Panc1 (cell line): ENCODE results near the gene CCDC127. TPM values are rescaled to one million over a fixed set of nuclear protein-coding genes. Genes with fewer than 3 reads are reported as not detected.
A peak's percentile ranks its signal among the peaks of the same experiment; 100 is the strongest.
"Not testable (repeated sequence)": the region's sequence is repeated elsewhere in the genome, so short reads cannot be mapped to it uniquely, and the experiment has no call there.

Source experiments
- ATAC-seq: fragments of 200-7000 bp; cut with Tn5 transposase; 2 replicates; pipeline ENCODE4 v1.9.1; 2020; ENCODE audit warnings: mild to moderate bottlenecking, moderate library complexity
- Bru-seq: library from RNA; stranded (reverse); fragments of 400-500 nt; gene quantifications from one replicate; lab custom pipeline; 2021; lab: Mats Ljungman, UMichigan
- BruChase-seq, 2 experiments: library from RNA; stranded (reverse); fragments of 400-500 nt; gene quantifications; one replicate each; lab custom pipeline; 2021; lab: Mats Ljungman, UMichigan
- BruUV-seq: library from RNA; stranded (reverse); fragments of 400-500 nt; replicated peaks from 2 replicates; lab custom pipeline; 2021; lab: Mats Ljungman, UMichigan
- CTCF ChIA-PET: fragments of 300-600 bp; sonication (Branson Sonifier 250); formaldehyde crosslinking; loops from one replicate; lab custom pipeline; 2022; ENCODE audit warnings: antibody characterized with exemption; lab: Charles Lee
- POLR2A ChIA-PET: fragments of 300-600 bp; sonication (Branson Sonifier 250); formaldehyde crosslinking; loops from one replicate; lab custom pipeline; 2022; ENCODE audit warnings: antibody characterized with exemption; lab: Charles Lee
- DNase-seq: peaks from one replicate; pipeline ENCODE4 v3.0.0-alpha.2; 2010; ENCODE audit warnings: low read depth, low spot score
- H3K27ac ChIP-seq: 2 replicates; pipeline ENCODE4 v1.5.1; 2011; ENCODE audit warnings: mild to moderate bottlenecking, low read length, inconsistent platforms
- H3K27me3 ChIP-seq: fragments of 200-500 bp; sonication (Bioruptor generic); 2 replicates; pipeline ENCODE4 v1.6.0; 2014; ENCODE audit warnings: low read length, inconsistent platforms; ENCODE audit not compliant: control insufficient read depth, insufficient read depth
- H3K36me3 ChIP-seq: fragments of 200-500 bp; sonication (Bioruptor generic); 2 replicates; pipeline ENCODE4 v1.5.1; 2014; ENCODE audit warnings: inconsistent platforms, mild to moderate bottlenecking, low read length, moderate library complexity; ENCODE audit not compliant: control insufficient read depth, insufficient read depth
- H3K4me1 ChIP-seq: 2 replicates; pipeline ENCODE4 v1.5.1; 2011; ENCODE audit warnings: inconsistent platforms, mild to moderate bottlenecking, low read length, moderate library complexity; ENCODE audit not compliant: control insufficient read depth, insufficient read depth
- H3K4me3 ChIP-seq, 2 experiments: 2 replicates each; pipeline ENCODE4 v1.5.1; 2011 to 2012; ENCODE audit warnings: low read depth in 2 of 2, low read length in 2 of 2, mild to moderate bottlenecking in 2 of 2, inconsistent platforms in 1 of 2, moderate library complexity in 1 of 2
- H3K9me3 ChIP-seq: fragments of 200-500 bp; sonication (Bioruptor generic); 2 replicates; pipeline ENCODE4 v1.5.1; 2014; ENCODE audit warnings: low read depth, mild to moderate bottlenecking, inconsistent platforms, low read length, moderate library complexity; ENCODE audit not compliant: control insufficient read depth, insufficient read depth
- CTCF ChIP-seq: fragments of 450-650 bp; IDR thresholded peaks from 2 replicates; pipeline ENCODE4 v1.5.1; 2017; ENCODE audit warnings: mild to moderate bottlenecking
- POLR2AphosphoS5 ChIP-seq: IDR thresholded peaks from 2 replicates; pipeline ENCODE4 v1.6.1; 2012; ENCODE audit warnings: mild to moderate bottlenecking, low read depth, low read length, moderate library complexity
- SIN3A ChIP-seq: IDR thresholded peaks from 2 replicates; pipeline ENCODE4 v1.6.1; 2012; ENCODE audit warnings: low read depth, mild to moderate bottlenecking, low read length, moderate library complexity, borderline replicate concordance; ENCODE audit not compliant: insufficient read depth
- TCF7L2 ChIP-seq: IDR thresholded peaks from 2 replicates; pipeline ENCODE4 v1.6.1; 2011; ENCODE audit warnings: mild to moderate bottlenecking, low read depth, low read length, inconsistent platforms
- in situ Hi-C: cut with HindIII; loops from 2 replicates; pipeline ENCODE4 v1.10.0; 2016; ENCODE audit warnings: low sequenced_read_pairs, low pct_unique_long_range_greater_than_20kb
- intact Hi-C: fragments of 100-400 bp; cut with micrococcal nuclease; formaldehyde crosslinking; loops from one replicate; pipeline ENCODE4 v1.10.0; 2022; ENCODE audit not compliant: unreplicated experiment
- long read RNA-seq: library from polyadenylated mRNA; unstranded; transcript quantifications from one replicate; pipeline ENCODE4 v2.0.0, GENCODE V29; 2021; ENCODE audit not compliant: unreplicated experiment
- polyA plus RNA-seq: library from polyadenylated mRNA; unstranded; fragments of >200 nt; gene quantifications from one replicate; pipeline ENCODE4 v1.2.1, GENCODE V29; 2012; ENCODE audit warnings: missing spikeins; ENCODE audit not compliant: insufficient read length
- total RNA-seq: library from RNA; stranded (reverse); gene quantifications from one replicate; pipeline ENCODE4 v1.2.1, GENCODE V29; 2021; ENCODE audit not compliant: unreplicated experiment
- TF ChIP-seq, protein P1 (sequence below), 2 experiments: IDR thresholded peaks; 2 replicates each; pipeline ENCODE4 v1.6.1; 2011 to 2012; ENCODE audit warnings: low read depth in 2 of 2, control low read depth in 1 of 2, low read length in 1 of 2, mild to moderate bottlenecking in 1 of 2, moderate library complexity in 1 of 2; ENCODE audit not compliant: insufficient read depth in 1 of 2

CCDC127 gene, protein sequence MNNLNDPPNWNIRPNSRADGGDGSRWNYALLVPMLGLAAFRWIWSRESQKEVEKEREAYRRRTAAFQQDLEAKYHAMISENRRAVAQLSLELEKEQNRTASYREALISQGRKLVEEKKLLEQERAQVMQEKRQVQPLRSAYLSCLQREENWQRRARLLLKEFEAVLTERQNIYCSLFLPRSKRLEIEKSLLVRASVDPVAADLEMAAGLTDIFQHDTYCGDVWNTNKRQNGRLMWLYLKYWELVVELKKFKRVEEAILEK
- 8.1 TPM for total RNA-seq
- polyA plus RNA-seq = 5.5 TPM
- Bru-seq, nascent RNA = percentile 70 among the genes with signal in this experiment
- BruChase-seq, experiment 1, labeled RNA remaining after a 2-hour chase = percentile 90 among the genes with signal in this experiment
- percentile 81 among the genes with signal in this experiment for BruChase-seq, experiment 2, labeled RNA remaining after a 6-hour chase
- long read RNA-seq, full-length matches to known transcripts = 20 of 28 reads
- long read RNA-seq, partial matches to known transcripts = 0 of 28 reads
- long read RNA-seq, other reads (novel, unspliced or antisense) = 8 of 28 reads

GRCh38 chr5:217494-218456, at the start of gene CCDC127, which contains the start of gene SDHA:
TSS of gene CCDC127 (minus strand) at chr5:218153. CDS start at chr5:216849, 1,304 bp downstream.
TSS of gene SDHA (plus strand) at chr5:218320. CDS start at chr5:218356, 36 bp downstream.
- intact Hi-C loops, H3K9me3 ChIP-seq, BruUV-seq, in situ Hi-C loops, H3K36me3 ChIP-seq, POLR2A ChIA-PET, H3K27me3 ChIP-seq: not testable (repeated sequence)
- CTCF ChIA-PET = interaction anchor here (0.6 kb wide), 1 partner anchor 55 kb away, joined by 3 read pairs; no protein-coding TSS in a partner anchor
- peak; percentile 75 for TF ChIP-seq POLR2AphosphoS5
- peak; percentile 85 for TF ChIP-seq CTCF
- H3K27ac ChIP-seq = peak within 1 kb of the TSS; percentile 90
- ATAC-seq (peak; percentile 94), DNase-seq (peak; percentile 71)
- H3K4me3 ChIP-seq = peak within 1 kb of the TSS; percentile 77 to 87
- H3K4me1 ChIP-seq = peaks cover 11% of the 10 kb centered on the region

- ChIA-PET CTCF (no interaction called here), POLR2A (interaction anchor here (0.7 kb wide), 1 partner anchor 9 kb away, joined by 4 read pairs; no protein-coding TSS in a partner anchor)
- Histone ChIP-seq H3K9me3 (no peaks in the 10 kb centered on the region), H3K27ac (no peak overlapping the region), H3K4me3 (no peak overlapping the region), H3K36me3 (peaks cover 3% of the 10 kb centered on the region; the same call in 1 of the 2 replicates), H3K4me1 (0 out of 2 replicates have a peak, but pooled peaks cover 2% of the 10 kb centered on the region), H3K27me3 (no peaks in the 10 kb centered on the region)
- no peak for TF ChIP-seq POLR2AphosphoS5
- no peak for TF ChIP-seq SIN3A
- TF ChIP-seq TCF7L2 = no peak
- TF ChIP-seq, protein P1, sequence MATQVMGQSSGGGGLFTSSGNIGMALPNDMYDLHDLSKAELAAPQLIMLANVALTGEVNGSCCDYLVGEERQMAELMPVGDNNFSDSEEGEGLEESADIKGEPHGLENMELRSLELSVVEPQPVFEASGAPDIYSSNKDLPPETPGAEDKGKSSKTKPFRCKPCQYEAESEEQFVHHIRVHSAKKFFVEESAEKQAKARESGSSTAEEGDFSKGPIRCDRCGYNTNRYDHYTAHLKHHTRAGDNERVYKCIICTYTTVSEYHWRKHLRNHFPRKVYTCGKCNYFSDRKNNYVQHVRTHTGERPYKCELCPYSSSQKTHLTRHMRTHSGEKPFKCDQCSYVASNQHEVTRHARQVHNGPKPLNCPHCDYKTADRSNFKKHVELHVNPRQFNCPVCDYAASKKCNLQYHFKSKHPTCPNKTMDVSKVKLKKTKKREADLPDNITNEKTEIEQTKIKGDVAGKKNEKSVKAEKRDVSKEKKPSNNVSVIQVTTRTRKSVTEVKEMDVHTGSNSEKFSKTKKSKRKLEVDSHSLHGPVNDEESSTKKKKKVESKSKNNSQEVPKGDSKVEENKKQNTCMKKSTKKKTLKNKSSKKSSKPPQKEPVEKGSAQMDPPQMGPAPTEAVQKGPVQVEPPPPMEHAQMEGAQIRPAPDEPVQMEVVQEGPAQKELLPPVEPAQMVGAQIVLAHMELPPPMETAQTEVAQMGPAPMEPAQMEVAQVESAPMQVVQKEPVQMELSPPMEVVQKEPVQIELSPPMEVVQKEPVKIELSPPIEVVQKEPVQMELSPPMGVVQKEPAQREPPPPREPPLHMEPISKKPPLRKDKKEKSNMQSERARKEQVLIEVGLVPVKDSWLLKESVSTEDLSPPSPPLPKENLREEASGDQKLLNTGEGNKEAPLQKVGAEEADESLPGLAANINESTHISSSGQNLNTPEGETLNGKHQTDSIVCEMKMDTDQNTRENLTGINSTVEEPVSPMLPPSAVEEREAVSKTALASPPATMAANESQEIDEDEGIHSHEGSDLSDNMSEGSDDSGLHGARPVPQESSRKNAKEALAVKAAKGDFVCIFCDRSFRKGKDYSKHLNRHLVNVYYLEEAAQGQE (IDR thresholded peaks at IDR 0.05; ENCODE audit: insufficient read depth in 1 of 2, low read depth in 2 of 2, low read length in 1 of 2) = no peak
- TF ChIP-seq CTCF = no peak
- no TSS peak for BruUV-seq
- DNase-seq (no peak), ATAC-seq (no peak)
- intact Hi-C loops = no loop called here
- in situ Hi-C loops = no loop called here
These were observed 49.8 kb upstream of the CCDC127 start for GRCh38 chr5:267716-268115.

- POLR2A ChIA-PET, ATAC-seq, H3K27ac ChIP-seq: not testable (repeated sequence)
These were observed 48.5 kb upstream of the CCDC127 start for GRCh38 chr5:266311-267026.

More at GRCh38 chr5:266311-267026, 48.5 kb upstream of the CCDC127 start:
- H3K4me3 ChIP-seq, BruUV-seq, CTCF ChIA-PET, in situ Hi-C loops, H3K27me3 ChIP-seq, H3K9me3 ChIP-seq, intact Hi-C loops, H3K4me1 ChIP-seq, H3K36me3 ChIP-seq, DNase-seq: not testable (repeated sequence)
